ENCODE measurements around the gene EEF2K.
"Not testable (repeated sequence)": the region's sequence is repeated elsewhere in the genome, so short reads cannot be mapped to it uniquely, and the experiment has no call there.

The EEF2K gene

GRCh38 chr16:22206013-22206841 lies at the start of gene EEF2K:
Gene EEF2K (plus strand): TSS chr16:22206278. CDS start chr16:22225730, 19,452 bp downstream.
- DNase-seq = peak; percentile 96

DNA sequence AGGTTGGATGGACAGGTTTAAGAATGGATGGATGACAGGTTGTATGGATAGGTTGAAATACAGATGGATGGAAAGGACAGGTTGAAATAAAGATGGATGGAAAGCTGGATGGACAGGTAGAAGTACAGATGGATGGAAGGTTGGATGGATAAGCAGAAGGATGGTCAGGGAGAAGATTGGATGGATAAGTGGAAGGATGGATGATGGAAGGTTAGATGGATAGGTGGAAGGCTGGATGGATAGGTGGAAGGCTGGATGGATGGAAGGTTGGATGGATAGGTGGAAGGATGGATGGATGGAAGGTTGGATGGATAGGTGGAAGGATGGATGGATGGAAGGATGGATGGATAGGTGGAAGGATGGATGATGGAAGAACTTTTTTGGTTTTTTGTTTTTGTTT lies 44.7 kb upstream of the EEF2K start:
- DNase-seq = no peak

GRCh38 chr16:22161999-22162655 lies 44.0 kb upstream of the EEF2K start, which contains the start of gene SDR42E2:
Gene SDR42E2 (plus strand): TSS chr16:22162506. CDS start chr16:22165583, 3,077 bp downstream.
- peak; percentile 75 for DNase-seq

GRCh38 chr16:22162656-22163009 lies 43.4 kb upstream of the EEF2K start:
- DNase-seq = no peak

GRCh38 chr16:22163806-22164205 lies 42.3 kb upstream of the EEF2K start:
- DNase-seq = peak; percentile 14

- no peak for DNase-seq
Observed at GRCh38 chr16:22164482-22164881, 41.6 kb upstream of the EEF2K start.

DNA sequence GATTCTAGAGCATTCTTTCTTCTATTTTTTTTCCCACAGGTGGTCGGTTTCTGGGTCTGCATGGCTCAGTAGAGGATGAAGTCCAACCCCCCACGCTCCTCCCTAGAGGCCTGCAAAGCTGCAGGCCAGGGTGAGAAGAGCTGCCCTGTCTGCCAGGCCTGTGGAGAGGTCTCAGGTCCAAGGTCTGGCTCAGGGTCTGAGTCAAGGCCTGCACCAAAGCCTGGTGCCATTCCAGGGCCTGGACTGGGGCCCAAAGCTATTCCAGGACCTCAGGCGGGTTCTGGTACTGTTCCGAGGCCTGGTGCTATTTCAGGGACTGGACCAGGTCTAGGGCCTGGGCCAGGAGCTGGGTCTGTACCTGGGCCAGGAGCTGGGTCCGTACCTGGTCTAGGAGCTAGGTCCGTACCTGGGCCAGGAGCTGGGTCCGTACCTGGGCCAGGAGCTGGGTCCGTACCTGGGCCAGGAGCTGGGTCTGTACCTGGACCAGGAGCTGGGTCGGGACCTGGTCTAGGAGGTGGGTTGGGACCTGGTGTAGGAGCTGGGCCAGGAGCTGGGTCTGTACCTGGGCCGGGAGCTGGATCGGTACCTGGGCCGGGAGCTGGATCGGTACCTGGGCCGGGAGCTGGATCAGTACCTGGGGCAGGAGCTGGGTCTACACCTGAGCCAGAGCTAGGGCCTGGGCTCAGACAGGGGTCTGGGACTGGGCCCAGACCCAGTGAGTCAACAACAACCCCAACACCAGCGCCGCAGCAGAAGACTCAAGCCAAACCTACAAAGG lies 40.4 kb upstream of the EEF2K start:
- DNase-seq = no peak

GRCh38 chr16:22171953-22172352 lies 34.1 kb upstream of the EEF2K start:
- DNase-seq = no peak

GRCh38 chr16:22172642-22173041 lies 33.4 kb upstream of the EEF2K start:
- not testable (repeated sequence) for DNase-seq

DNA sequence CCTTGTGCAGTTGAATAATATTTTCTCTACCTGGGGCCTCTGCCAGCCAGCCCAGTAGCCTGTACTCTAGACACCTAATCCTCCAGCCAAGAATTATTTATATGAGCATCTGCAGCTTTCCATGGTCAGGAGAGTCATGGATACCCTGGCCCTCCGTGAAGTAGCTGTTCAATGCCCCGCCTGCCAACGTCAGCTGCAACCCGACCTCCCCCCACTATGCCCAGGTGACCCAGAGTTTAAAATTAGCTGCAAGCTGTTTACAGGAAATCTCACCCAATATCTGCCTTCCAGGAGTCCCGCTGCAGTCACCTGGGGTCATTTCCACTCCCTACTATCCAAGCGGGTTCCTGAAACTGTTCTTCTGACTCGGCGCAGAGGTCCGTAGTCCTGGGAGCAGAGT lies 31.4 kb upstream of the EEF2K start:
- DNase-seq = no peak

DNA sequence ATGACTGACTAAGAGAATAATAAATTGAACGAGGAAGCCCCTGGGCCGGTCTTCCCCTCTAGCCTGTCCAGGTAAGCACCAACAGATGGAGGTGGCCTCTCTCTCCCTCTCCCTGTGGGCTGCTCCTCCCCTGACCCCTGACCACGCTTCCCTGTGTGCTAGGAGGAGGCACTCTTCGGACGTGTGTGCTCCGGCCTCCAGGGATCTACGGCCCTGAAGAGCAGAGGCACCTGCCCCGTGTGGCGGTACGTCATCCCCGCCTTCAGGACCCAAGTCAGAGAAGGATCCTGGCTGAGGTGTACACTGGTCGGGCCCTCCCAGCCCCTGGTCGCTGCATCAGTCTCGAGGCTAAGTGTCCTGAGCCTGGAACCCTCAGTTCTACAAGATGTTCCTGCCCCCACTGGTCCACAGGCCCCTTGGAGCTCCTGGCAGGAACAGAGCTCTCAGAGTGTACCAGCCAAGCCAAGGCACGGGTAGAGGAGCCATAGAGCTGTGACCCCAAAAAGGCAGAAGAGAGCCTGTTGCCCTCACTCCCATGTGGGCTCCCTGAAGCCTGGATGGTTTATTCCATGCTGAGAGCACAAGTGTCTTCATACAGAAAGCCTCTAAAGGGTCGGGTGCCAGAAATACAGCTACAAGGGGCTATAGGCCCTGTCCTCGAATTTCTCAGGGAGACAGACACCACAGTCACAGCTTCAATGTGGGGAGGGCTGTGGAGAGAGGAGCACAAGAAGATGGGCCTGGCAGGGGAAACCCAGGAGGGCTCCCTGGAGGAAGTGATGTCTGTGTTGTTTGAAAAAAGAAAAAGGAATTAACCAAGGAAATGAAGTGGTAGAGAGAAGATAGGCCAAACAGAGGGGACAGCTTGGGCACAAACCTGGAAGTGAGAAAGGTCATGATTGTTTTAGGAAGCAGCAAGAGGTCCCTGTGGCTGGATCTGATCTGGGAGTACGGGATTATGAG lies 27.8 kb upstream of the EEF2K start:
- no peak for DNase-seq

GRCh38 chr16:22181426-22181825 lies 24.7 kb upstream of the EEF2K start:
- DNase-seq = no peak

- DNase-seq = no peak
Observed at GRCh38 chr16:22181843-22182242, 24.2 kb upstream of the EEF2K start.

- no peak for DNase-seq
Observed at GRCh38 chr16:22183335-22183734, 22.7 kb upstream of the EEF2K start.

- no peak for DNase-seq
Observed at GRCh38 chr16:22183901-22184614, 22.0 kb upstream of the EEF2K start.

DNA sequence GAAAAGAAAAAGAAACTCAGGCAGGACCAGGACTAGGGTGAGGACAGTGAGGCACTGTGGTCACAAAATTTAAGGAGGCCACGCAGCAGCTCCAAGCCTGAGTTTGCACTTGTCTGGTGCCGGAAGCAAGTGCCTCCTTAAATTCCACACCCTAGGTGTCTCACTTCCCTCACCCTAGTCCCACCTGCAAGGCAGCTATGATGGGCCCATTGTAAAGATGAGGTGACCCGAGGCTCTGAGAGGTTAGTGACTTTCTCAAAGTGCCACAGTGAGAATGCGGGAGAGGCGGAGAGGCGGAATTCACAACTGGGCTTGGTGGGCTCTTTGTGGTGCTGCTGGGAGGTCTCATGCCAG lies 21.5 kb upstream of the EEF2K start:
- no peak for DNase-seq

DNA sequence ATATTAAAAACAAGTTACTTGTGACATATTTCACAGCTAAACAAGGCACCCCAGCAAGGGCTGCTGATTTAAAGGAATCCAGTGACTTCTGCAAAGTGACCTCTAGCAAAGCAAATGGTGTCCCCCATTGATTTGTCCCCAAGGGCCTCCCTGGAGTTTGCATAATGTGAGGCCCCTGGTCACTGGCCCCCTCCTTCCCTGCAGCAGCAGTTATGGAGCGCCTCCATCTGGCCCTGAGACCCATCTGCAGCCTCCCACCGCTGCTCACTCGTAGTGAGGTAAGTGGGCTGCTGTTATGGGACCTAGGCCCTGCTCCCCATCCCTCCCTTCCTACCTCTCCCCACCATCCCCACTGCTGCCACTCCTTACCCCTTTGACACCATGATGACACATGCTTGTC lies 19.6 kb upstream of the EEF2K start:
- no peak for DNase-seq

DNA sequence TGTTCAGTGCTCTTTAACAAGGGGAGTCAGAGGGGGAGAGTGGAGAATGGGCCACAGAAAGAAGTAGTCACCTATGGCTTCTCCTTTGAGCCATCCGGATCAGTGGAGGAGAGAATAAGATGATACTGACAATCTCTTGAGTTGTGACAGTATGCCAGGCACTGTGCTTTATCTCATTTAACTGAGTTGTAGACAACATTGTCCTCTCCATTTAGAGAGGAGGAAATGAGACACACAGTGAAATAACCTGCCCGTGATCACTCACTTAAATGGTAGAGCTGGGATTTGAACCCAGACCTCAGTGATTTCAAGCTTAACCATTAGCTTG lies 17.8 kb upstream of the EEF2K start:
- no peak for DNase-seq

DNA sequence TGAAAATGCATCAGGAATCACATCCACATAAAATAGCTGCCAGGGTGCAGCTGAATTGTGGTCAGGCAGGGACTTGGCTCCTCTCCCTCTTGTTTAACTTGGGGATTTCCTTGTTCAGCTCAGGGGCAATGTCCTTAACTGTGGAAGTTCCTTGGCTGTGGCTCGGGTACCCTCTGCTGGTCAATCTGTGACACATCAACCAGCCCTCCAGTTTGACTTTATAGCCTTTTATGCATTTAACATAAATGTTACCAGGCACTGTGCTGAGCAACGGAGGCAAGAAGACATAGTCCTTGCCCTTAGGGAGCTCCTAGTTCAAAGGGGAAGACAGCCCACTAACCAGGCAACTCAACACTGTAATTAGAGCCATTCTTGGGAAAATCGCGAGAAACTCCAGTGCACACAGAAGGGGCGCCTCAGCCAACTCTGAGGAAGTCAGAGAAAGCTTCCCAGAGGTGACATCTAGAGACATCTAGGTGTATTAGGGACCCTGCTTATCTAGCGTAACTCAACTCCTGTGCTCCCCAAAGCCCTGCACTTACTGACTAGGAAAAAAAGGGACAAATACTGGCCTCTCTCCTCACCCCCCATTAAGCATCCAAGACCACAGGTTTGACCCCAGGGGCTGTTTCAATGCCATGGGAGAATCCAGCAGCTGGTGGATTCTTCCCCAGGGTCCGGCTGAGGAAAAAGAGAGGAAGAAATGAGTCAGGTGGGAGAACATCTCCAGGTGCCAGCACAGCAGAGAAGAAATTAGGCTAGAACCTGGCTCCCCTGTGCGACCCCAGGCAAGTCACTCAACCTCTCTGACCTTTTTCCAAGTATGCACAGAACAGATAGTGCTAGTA lies 17.3 kb upstream of the EEF2K start:
- DNase-seq = peak; percentile 88

DNA sequence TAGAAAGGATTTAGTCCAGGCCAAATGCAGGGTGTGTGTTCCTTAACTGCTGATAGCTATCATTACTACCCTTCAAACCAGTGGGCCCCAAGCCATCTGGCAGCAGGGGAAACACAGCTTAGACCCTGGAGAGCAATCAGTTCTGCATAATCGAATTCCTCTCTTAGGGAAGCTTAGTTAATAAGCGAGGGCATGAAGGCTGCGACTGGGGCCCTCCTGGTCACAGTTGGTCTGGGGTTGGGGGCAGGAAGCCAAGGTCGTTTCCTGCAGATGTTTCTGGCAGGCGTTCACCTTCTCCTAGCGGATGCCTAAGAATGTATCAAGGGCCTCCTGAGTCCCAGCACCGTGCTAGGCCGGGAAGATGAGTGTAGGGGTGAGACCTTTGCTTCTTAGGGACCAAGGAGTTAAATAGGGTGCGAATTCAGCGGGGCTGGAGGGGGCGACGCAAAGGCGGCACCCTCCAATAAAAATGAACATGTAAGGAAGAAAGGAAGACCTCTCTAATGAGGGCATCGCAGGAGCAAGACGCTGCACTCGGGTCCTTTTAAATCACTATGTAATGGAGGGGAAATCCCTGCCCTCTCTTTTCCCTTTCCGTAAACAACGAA lies 16.5 kb upstream of the EEF2K start:
- peak; percentile 50 for DNase-seq

Measured in DMS53 (cell line).